OCI-LY3 (cell line): ENCODE data around the gene TIPIN.

Experiments used
- CTCF ChIP-seq: fragments of 200-600, 300-600 bp; sonication (generic); IDR thresholded peaks from 2 replicates; pipeline ENCODE4 v1.5.1; 2014; ENCODE audit warnings: antibody characterized with exemption, low read length, low read depth
- EZH2phosphoT487 ChIP-seq: fragments of 200-600 bp; shearing (Covaris generic); IDR thresholded peaks from 2 replicates; pipeline ENCODE4 v1.6.1; 2018; ENCODE audit warnings: antibody characterized with exemption, mixed run types, low read depth

- TF ChIP-seq CTCF (no peak), EZH2phosphoT487 (no peak)
Measured at GRCh38 chr15:66389859-66390381, 33.4 kb upstream of the TIPIN start.
